GM12872 (cell line): ENCODE results near the gene ATXN2L.

Experiments
- CTCF ChIP-seq: IDR thresholded peaks from 3 replicates; pipeline ENCODE4 v1.5.1; 2011; ENCODE audit warnings: low read depth, mild to moderate bottlenecking, low read length, moderate library complexity; ENCODE audit not compliant: insufficient read depth

ATXN2L gene

GRCh38 chr16:28845293-28845692, 22.5 kb downstream of the ATXN2L start:
- TF ChIP-seq CTCF = no peak

GRCh38 chr16:28845761-28846079, 22.9 kb downstream of the ATXN2L start:
- TF ChIP-seq CTCF = no peak

- TF ChIP-seq CTCF = peak; percentile 78
These were observed 23.5 kb downstream of the ATXN2L start, which contains the start of gene TUFM for GRCh38 chr16:28846080-28846932. TSS of gene TUFM (minus strand) at chr16:28846348. CDS start at chr16:28846269, 79 bp downstream.

GRCh38 chr16:28846933-28847273, 24.1 kb downstream of the ATXN2L start:
- TF ChIP-seq CTCF = no peak

GRCh38 chr16:28858421-28858820, 35.6 kb downstream of the ATXN2L start:
- TF ChIP-seq CTCF = no peak

- no peak for TF ChIP-seq CTCF
These were observed 36.5 kb downstream of the ATXN2L start for GRCh38 chr16:28859326-28859725.

- TF ChIP-seq CTCF = no peak
These were observed 41.4 kb downstream of the ATXN2L start for GRCh38 chr16:28863929-28864793.
